ENCODE measurements around the gene EML2. TPM values are rescaled to one million over a fixed set of nuclear protein-coding genes. Genes with fewer than 3 reads are reported as not detected.

The EML2 gene
- total and polyA plus RNA-seq, 10 of the 15 experiments (the other 5 are each of a cell fraction or from before 2014, with no cell fraction given) = 1.6 to 64.0 (median 27.5) TPM

GRCh38 chr19:45674946-45675345, 35.7 kb upstream of the EML2 start (continued):
- TF ChIP-seq NKRF (conservative IDR thresholded peaks at IDR 0.05) (no peak), CTCF (IDR thresholded peaks at IDR 0.05 in 2 of 3, conservative IDR thresholded peaks at IDR 0.05 in 1 of 3; ENCODE audit: control insufficient read depth in 2 of 3, extremely low read depth in 1 of 3, insufficient read depth in 1 of 3, low read depth in 3 of 3, low read length in 3 of 3) (no peak), PAX8 (IDR thresholded peaks at IDR 0.05) (no peak), CEBPB (IDR thresholded peaks at IDR 0.05; ENCODE audit: borderline replicate concordance in 1 of 2, low read depth in 2 of 2, low read length in 2 of 2) (no peak), RELB (IDR thresholded peaks at IDR 0.05; ENCODE audit: low read depth) (no peak), STAT1 (conservative IDR thresholded peaks at IDR 0.05) (no peak), ETV6 (conservative IDR thresholded peaks at IDR 0.05 in 1 of 2, IDR thresholded peaks at IDR 0.05 in 1 of 2; ENCODE audit: borderline replicate concordance in 1 of 2, low read depth in 1 of 2) (no peak), MLLT1 (IDR thresholded peaks at IDR 0.05) (no peak), MEF2B (IDR thresholded peaks at IDR 0.05; ENCODE audit: partially characterized antibody, poor library complexity, severe bottlenecking) (no peak)

Measured in GM12878 (cell line).